NCI-H82 treated with DMSO at 0.1 percent for 48 hours (cell line): ENCODE measurements around the gene MACROD2.
A peak's percentile ranks its signal among the peaks of the same experiment; 100 is the strongest.

Source experiments
- DNase-seq: peaks from one replicate; lab custom pipeline; 2025; ENCODE audit not compliant: unreplicated experiment; lab: John Stamatoyannopoulos, UW

Gene MACROD2

GRCh38 chr20:14698605-14699373 lies 703.5 kb downstream of the MACROD2 start:
- no peak for DNase-seq

GRCh38 chr20:14700639-14700960 lies 705.3 kb downstream of the MACROD2 start:
- DNase-seq, result no peak

- no peak for DNase-seq
Measured at GRCh38 chr20:14701326-14701725, 706.0 kb downstream of the MACROD2 start.

GRCh38 chr20:14706555-14706954 lies 711.2 kb downstream of the MACROD2 start:
- no peak for DNase-seq

GRCh38 chr20:14707026-14707680 lies 711.8 kb downstream of the MACROD2 start:
- no peak for DNase-seq

GRCh38 chr20:14707865-14708596 lies 712.7 kb downstream of the MACROD2 start:
- no peak for DNase-seq

GRCh38 chr20:14709439-14709838 lies 714.1 kb downstream of the MACROD2 start:
- no peak for DNase-seq

GRCh38 chr20:14710951-14711350 lies 715.6 kb downstream of the MACROD2 start:
- no peak for DNase-seq

GRCh38 chr20:14711652-14712051 lies 716.3 kb downstream of the MACROD2 start:
- no peak for DNase-seq

GRCh38 chr20:14712302-14712739 lies 717.0 kb downstream of the MACROD2 start:
- DNase-seq, result no peak

- no peak for DNase-seq
Measured at GRCh38 chr20:14715400-14715799, 720.1 kb downstream of the MACROD2 start.

- no peak for DNase-seq
Measured at GRCh38 chr20:14716351-14716801, 721.1 kb downstream of the MACROD2 start.

- DNase-seq, result no peak
Measured at GRCh38 chr20:14717134-14717999, 722.1 kb downstream of the MACROD2 start.

GRCh38 chr20:14720251-14720650 lies 724.9 kb downstream of the MACROD2 start:
- DNase-seq, result no peak

- DNase-seq, result no peak
Measured at GRCh38 chr20:14721926-14722452, 726.7 kb downstream of the MACROD2 start.

- DNase-seq, result no peak
Measured at GRCh38 chr20:14723614-14724013, 728.3 kb downstream of the MACROD2 start.

- no peak for DNase-seq
Measured at GRCh38 chr20:14724036-14724435, 728.7 kb downstream of the MACROD2 start.

GRCh38 chr20:14724468-14724867 lies 729.2 kb downstream of the MACROD2 start:
- DNase-seq, result no peak

GRCh38 chr20:14726591-14726990 lies 731.3 kb downstream of the MACROD2 start:
- DNase-seq, result peak; percentile 84

GRCh38 chr20:14727485-14728150 lies 732.3 kb downstream of the MACROD2 start:
- DNase-seq, result no peak
